Calu3 (cell line): Measurements from ENCODE around the gene JARID2. TPM values are rescaled to one million over a fixed set of nuclear protein-coding genes. Genes with fewer than 3 reads are reported as not detected.

Experiments
- BruUV-seq: library from RNA; stranded (reverse); fragments of 400-500 nt; replicated peaks from 2 replicates; lab custom pipeline; 2021; lab: Mats Ljungman, UMichigan
- CTCF ChIA-PET: fragments of 300-600 bp; sonication (Branson Sonifier 250); formaldehyde crosslinking; loops from one replicate; lab custom pipeline; 2022; ENCODE audit warnings: antibody characterized with exemption; lab: Charles Lee
- DNase-seq: peaks from one replicate; pipeline ENCODE4 v3.0.0; 2022
- H3K27ac Mint-ChIP-seq: one replicate; pipeline ENCODE4 v1.8.0; 2022; ENCODE audit warnings: mixed read lengths; ENCODE audit not compliant: unreplicated experiment
- H3K27me3 Mint-ChIP-seq: one replicate; pipeline ENCODE4 v1.8.0; 2022; ENCODE audit warnings: mixed read lengths; ENCODE audit not compliant: unreplicated experiment
- H3K36me3 Mint-ChIP-seq: one replicate; pipeline ENCODE4 v1.8.0; 2022; ENCODE audit warnings: mild to moderate bottlenecking, moderate library complexity, mixed read lengths; ENCODE audit not compliant: insufficient read depth, unreplicated experiment
- H3K4me1 Mint-ChIP-seq: one replicate; pipeline ENCODE4 v1.8.0; 2022; ENCODE audit warnings: mild to moderate bottlenecking, low read depth, mixed read lengths; ENCODE audit not compliant: unreplicated experiment
- H3K4me3 Mint-ChIP-seq: one replicate; pipeline ENCODE4 v1.8.0; 2022; ENCODE audit warnings: mild to moderate bottlenecking, low read depth, moderate library complexity, mixed read lengths; ENCODE audit not compliant: unreplicated experiment
- H3K9me3 Mint-ChIP-seq: one replicate; pipeline ENCODE4 v1.8.0; 2022; ENCODE audit warnings: low read depth, mixed read lengths; ENCODE audit not compliant: unreplicated experiment
- intact Hi-C: fragments of 100-400 bp; cut with micrococcal nuclease; formaldehyde crosslinking; loops from one replicate; pipeline ENCODE4 v1.10.0; 2022; ENCODE audit not compliant: unreplicated experiment
- total RNA-seq: library from RNA; stranded (reverse); gene quantifications from 2 replicates; pipeline ENCODE4 v1.2.3, GENCODE V29; 2022
- TF ChIP-seq, protein P1 (sequence below): fragments of 200-600 bp; IDR thresholded peaks from one replicate; pipeline ENCODE4 v1.8.0; 2022; ENCODE audit warnings: antibody characterized with exemption; ENCODE audit not compliant: unreplicated experiment

Gene JARID2
- total RNA-seq, 1 experiment from 2014 or later: 9.4 TPM

DNA sequence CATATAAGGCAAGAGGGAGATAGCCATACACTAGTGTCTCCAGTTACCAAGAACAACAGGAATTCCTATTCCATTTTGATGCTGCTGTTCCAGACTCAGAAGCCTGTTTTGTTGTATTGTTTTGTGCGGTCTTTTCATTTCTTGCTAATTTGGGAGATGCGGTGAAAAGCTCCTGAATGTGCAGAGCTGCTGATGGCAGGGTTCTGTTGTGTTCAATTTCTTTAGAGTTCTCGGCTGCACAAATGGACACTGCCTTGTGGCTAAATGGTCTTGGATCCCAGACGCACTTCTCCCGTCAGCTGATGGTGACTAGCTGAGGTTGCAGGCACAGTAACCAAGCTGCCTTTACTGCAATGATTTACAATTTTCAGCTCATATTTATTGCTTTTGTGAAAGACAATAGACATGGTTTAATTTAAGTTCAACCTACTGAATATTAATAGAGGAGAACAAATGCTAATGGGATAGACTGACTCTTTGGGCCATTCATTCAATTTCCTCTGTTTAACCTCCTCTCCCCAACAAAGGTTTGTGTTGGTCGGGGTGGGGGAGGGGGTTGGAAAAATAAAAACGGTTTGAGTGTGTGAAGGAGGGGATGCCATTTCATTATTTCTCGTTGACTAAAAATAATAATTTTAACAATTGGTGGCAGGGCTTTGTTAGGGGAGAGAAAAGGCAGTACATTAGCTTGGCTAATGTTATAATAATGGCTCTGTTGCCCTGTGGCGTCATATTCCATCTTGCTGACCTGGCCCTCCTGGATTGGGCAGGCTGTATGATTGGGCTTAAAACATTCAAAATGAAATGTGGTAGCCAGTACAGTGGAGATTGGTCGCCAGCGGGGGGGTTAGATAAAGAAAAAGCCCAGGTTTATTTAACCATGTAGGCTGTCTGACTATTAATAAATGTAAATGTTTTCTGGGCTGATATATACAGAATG is 159.5 kb downstream of the JARID2 start:
- H3K4me3 Mint-ChIP-seq: no peak overlapping the region
- H3K27ac Mint-ChIP-seq: no peak overlapping the region
- TF ChIP-seq, protein P1, sequence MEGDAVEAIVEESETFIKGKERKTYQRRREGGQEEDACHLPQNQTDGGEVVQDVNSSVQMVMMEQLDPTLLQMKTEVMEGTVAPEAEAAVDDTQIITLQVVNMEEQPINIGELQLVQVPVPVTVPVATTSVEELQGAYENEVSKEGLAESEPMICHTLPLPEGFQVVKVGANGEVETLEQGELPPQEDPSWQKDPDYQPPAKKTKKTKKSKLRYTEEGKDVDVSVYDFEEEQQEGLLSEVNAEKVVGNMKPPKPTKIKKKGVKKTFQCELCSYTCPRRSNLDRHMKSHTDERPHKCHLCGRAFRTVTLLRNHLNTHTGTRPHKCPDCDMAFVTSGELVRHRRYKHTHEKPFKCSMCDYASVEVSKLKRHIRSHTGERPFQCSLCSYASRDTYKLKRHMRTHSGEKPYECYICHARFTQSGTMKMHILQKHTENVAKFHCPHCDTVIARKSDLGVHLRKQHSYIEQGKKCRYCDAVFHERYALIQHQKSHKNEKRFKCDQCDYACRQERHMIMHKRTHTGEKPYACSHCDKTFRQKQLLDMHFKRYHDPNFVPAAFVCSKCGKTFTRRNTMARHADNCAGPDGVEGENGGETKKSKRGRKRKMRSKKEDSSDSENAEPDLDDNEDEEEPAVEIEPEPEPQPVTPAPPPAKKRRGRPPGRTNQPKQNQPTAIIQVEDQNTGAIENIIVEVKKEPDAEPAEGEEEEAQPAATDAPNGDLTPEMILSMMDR: no peak
- intact Hi-C loops: no loop called here
- H3K4me1 Mint-ChIP-seq: no peaks in the 10 kb centered on the region
- H3K36me3 Mint-ChIP-seq: no peaks in the 10 kb centered on the region
- DNase-seq: no peak
- no peaks in the 10 kb centered on the region for H3K9me3 Mint-ChIP-seq
- CTCF ChIA-PET: no interaction called here
- BruUV-seq: no TSS peak
- H3K27me3 Mint-ChIP-seq: no peaks in the 10 kb centered on the region

- DNase-seq: no peak
- TF ChIP-seq, protein P1: no peak
- no peak overlapping the region for H3K27ac Mint-ChIP-seq
- intact Hi-C loops: no loop called here
- CTCF ChIA-PET: no interaction called here
- H3K9me3 Mint-ChIP-seq: no peaks in the 10 kb centered on the region
- H3K27me3 Mint-ChIP-seq: no peaks in the 10 kb centered on the region
- no peaks in the 10 kb centered on the region for H3K36me3 Mint-ChIP-seq
- BruUV-seq: no TSS peak
- H3K4me3 Mint-ChIP-seq: no peak overlapping the region
- no peaks in the 10 kb centered on the region for H3K4me1 Mint-ChIP-seq
Observed at GRCh38 chr6:15406452-15406851, 160.6 kb downstream of the JARID2 start.

DNA sequence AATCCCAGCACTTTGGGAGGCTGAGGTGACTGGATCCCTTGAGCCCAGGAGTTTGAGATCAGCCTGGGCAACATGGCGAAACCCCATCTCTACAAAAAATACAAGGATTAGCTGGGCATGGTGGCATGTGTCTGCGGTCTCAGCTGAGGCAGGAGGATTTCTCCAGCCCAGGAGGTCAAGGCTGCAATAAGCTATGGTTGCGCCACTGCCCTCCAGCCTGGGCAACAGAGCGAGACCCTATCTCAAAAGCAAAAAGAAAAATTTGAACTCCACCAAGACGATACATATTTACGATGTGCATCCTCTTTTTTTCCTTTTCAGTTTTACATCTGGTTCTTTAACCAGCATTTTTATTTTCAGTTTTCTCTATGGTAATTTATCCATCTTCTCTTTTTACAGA is 162.1 kb downstream of the JARID2 start:
- H3K9me3 Mint-ChIP-seq: no peaks in the 10 kb centered on the region
- CTCF ChIA-PET: no interaction called here
- DNase-seq: no peak
- no peaks in the 10 kb centered on the region for H3K27me3 Mint-ChIP-seq
- no peaks in the 10 kb centered on the region for H3K4me1 Mint-ChIP-seq
- TF ChIP-seq, protein P1: no peak
- intact Hi-C loops: no loop called here
- H3K36me3 Mint-ChIP-seq: no peaks in the 10 kb centered on the region
- BruUV-seq: no TSS peak
- no peak overlapping the region for H3K4me3 Mint-ChIP-seq
- H3K27ac Mint-ChIP-seq: no peak overlapping the region

DNA sequence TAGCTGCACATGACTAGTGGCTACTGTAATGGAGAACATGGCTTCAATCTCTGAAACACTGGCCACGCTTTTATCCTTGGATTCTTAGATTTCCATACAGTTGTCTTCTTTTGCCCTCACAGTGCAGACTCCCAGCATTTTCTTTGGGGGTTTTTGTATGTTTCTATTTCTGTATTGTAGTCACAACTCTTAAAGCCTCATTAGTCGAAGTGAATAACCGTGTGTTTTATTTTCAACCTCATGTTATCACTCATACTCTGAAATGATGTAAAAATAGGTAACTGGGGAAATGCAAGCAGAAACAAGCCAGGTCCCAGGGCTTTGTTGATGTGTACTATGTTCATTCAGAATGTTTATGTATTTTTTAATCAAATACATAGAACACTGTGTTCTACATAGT is 162.9 kb downstream of the JARID2 start:
- no peaks in the 10 kb centered on the region for H3K9me3 Mint-ChIP-seq
- H3K4me3 Mint-ChIP-seq: no peak overlapping the region
- no peak overlapping the region for H3K27ac Mint-ChIP-seq
- H3K4me1 Mint-ChIP-seq: no peaks in the 10 kb centered on the region
- no TSS peak for BruUV-seq
- no peaks in the 10 kb centered on the region for H3K36me3 Mint-ChIP-seq
- CTCF ChIA-PET: no interaction called here
- no peaks in the 10 kb centered on the region for H3K27me3 Mint-ChIP-seq
- TF ChIP-seq, protein P1: no peak
- DNase-seq: no peak
- intact Hi-C loops: no loop called here
